K562 (cell line): ENCODE results near the gene SLC39A5. TPM values are rescaled to one million over a fixed set of nuclear protein-coding genes. Genes with fewer than 3 reads are reported as not detected.

Source experiments
- ATAC-seq: fragments of 200-7000 bp; cut with Tn5 transposase; 3 replicates; pipeline ENCODE4 v1.9.1; 2020; ENCODE audit warnings: moderate library complexity
- BruUV-seq: library from RNA; stranded (reverse); fragments of 400-500 nt; replicated peaks from 2 replicates; lab custom pipeline; 2021; lab: Mats Ljungman, UMichigan
- CTCF ChIA-PET: fragments of 300-600 bp; formaldehyde crosslinking; extraction: SDS; loops from one replicate; lab custom pipeline; 2021; ENCODE audit warnings: low intra/inter-chr PET ratio; lab: Yijun Ruan, JAX
- POLR2A ChIA-PET: fragments of 300-600, 350-650 bp; sonication (Branson Sonifier 250); formaldehyde crosslinking; extraction: SDS; loops from one replicate; lab custom pipeline; 2021; ENCODE audit warnings: antibody characterized with exemption, inconsistent platforms; lab: Yijun Ruan, JAX
- DNase-seq, 4 experiments: peaks; one replicate each; pipeline versions ENCODE4 v3.0.0 to v3.0.0-alpha.2; 2011 to 2018; ENCODE audit warnings: low spot score in 3 of 4, mixed read lengths in 3 of 4; ENCODE audit errors: extremely low read depth in 1 of 4
- FAIRE-seq: peaks from 2 replicates; lab custom pipeline; 2011; peaks lifted over from hg19 to GRCh38; lab: Jason Lieb, UNC
- H2AFZ ChIP-seq: 2 replicates; pipeline ENCODE4 v1.6.0; 2011; ENCODE audit warnings: low read depth, low read length, control low read depth, inconsistent platforms
- H3K27ac ChIP-seq: fragments of 200-600 bp; 3 replicates; pipeline ENCODE4 v1.8.0; 2011; ENCODE audit warnings: low read depth, mild to moderate bottlenecking, control low read depth, inconsistent platforms, low read length, moderate library complexity, mixed read lengths; ENCODE audit errors: extremely low read depth
- H3K27me3 ChIP-seq, 2 experiments: fragments of 300-600 bp in 1 of 2; 2 replicates in 1 of 2; 3 replicates in 1 of 2; pipeline versions ENCODE4 v1.6.0 to v1.8.0; 2011; ENCODE audit warnings: inconsistent platforms in 2 of 2, low read length in 2 of 2, mild to moderate bottlenecking in 1 of 2, mixed read lengths in 1 of 2, moderate library complexity in 1 of 2; ENCODE audit not compliant: control insufficient read depth in 2 of 2, insufficient read depth in 2 of 2
- H3K36me3 ChIP-seq: fragments of 300-600 bp; 3 replicates; pipeline ENCODE4 v1.8.0; 2011; ENCODE audit warnings: mild to moderate bottlenecking, low read length, inconsistent platforms; ENCODE audit not compliant: control insufficient read depth, insufficient read depth
- H3K4me1 ChIP-seq, 2 experiments: fragments of 200-600 bp in 1 of 2; replicated peaks in 1 of 2; 2 replicates in 1 of 2; 3 replicates in 1 of 2; pipeline versions ENCODE4 v1.5.1 to v1.8.0; 2011; ENCODE audit warnings: inconsistent platforms in 2 of 2, low read length in 2 of 2, mild to moderate bottlenecking in 1 of 2, mixed read lengths in 1 of 2, moderate library complexity in 1 of 2; ENCODE audit not compliant: control insufficient read depth in 2 of 2, insufficient read depth in 2 of 2
- H3K4me2 ChIP-seq: 2 replicates; pipeline ENCODE4 v1.6.1; 2011; ENCODE audit warnings: low read length, control low read depth, inconsistent platforms, mixed read lengths; ENCODE audit not compliant: insufficient read depth
- H3K4me3 ChIP-seq: fragments of 200-600 bp; sonication (generic), shearing (Covaris generic); 2 replicates; pipeline ENCODE4 v1.5.1; 2016; ENCODE audit warnings: control low read depth, inconsistent platforms
- H3K79me2 ChIP-seq: fragments of 200-600 bp; 3 replicates; pipeline ENCODE4 v1.8.0; 2011; ENCODE audit warnings: low read length, inconsistent platforms; ENCODE audit not compliant: control insufficient read depth, insufficient read depth
- H3K9ac ChIP-seq, 2 experiments: 2 replicates each; pipeline versions ENCODE4 v1.6.0 to v1.6.1; 2011; ENCODE audit warnings: low read depth in 2 of 2, low read length in 2 of 2, control low read depth in 1 of 2, inconsistent platforms in 1 of 2, mild to moderate bottlenecking in 1 of 2, mixed read lengths in 1 of 2; ENCODE audit not compliant: insufficient read depth in 1 of 2
- H3K9me1 ChIP-seq: one replicate; pipeline ENCODE4 v1.6.0; 2011; ENCODE audit warnings: inconsistent platforms, mild to moderate bottlenecking, low read length, moderate library complexity; ENCODE audit not compliant: control insufficient read depth, insufficient read depth
- H3K9me3 ChIP-seq: replicated peaks from 2 replicates; pipeline ENCODE4 v1.5.1; 2011; ENCODE audit warnings: low read depth, low read length, inconsistent platforms; ENCODE audit not compliant: control insufficient read depth, insufficient read depth
- H4K20me1 ChIP-seq: replicated peaks from 2 replicates; pipeline ENCODE4 v1.6.1; 2011; ENCODE audit warnings: low read length, inconsistent platforms, mixed read lengths; ENCODE audit not compliant: control insufficient read depth, insufficient read depth
- BMI1 ChIP-seq: fragments of 150-350 bp; IDR thresholded peaks from 2 replicates; pipeline ENCODE4 v1.6.1; 2014; ENCODE audit warnings: low read length
- BRCA1 ChIP-seq, 2 experiments: fragments of 450-650 bp in 1 of 2; sonication (generic) in 1 of 2; formaldehyde crosslinking in 1 of 2; IDR thresholded peaks; 2 replicates each; pipeline versions ENCODE4 v1.5.0 to v1.6.1; 2017 to 2020; ENCODE audit warnings: mild to moderate bottlenecking in 1 of 2, missing genetic modification reagents in 1 of 2
- CBFB ChIP-seq: sonication (generic); formaldehyde crosslinking; IDR thresholded peaks from 2 replicates; pipeline ENCODE4 v1.4.0; 2020; ENCODE audit warnings: mild to moderate bottlenecking, missing genetic modification reagents
- CEBPB ChIP-seq: fragments of 450-650 bp; IDR thresholded peaks from 2 replicates; pipeline ENCODE4 v1.6.1; 2016; ENCODE audit warnings: missing genetic modification characterization, missing compliant biosample characterization
- ELK1 ChIP-seq: sonication (generic); formaldehyde crosslinking; IDR thresholded peaks from 2 replicates; pipeline ENCODE4 v1.8.1; 2022; ENCODE audit warnings: missing genetic modification reagents
- EP300 ChIP-seq: IDR thresholded peaks from 2 replicates; pipeline ENCODE4 v1.6.1; 2012; ENCODE audit warnings: low read length, improper control_type of control experiment
- PHTF2 ChIP-seq: fragments of 250-450 bp; sonication (Bioruptor Pico); IDR thresholded peaks from 2 replicates; pipeline ENCODE4 v1.5.0; 2021; ENCODE audit warnings: mild to moderate bottlenecking
- RHOXF2B ChIP-seq: fragments of 250-450 bp; sonication (Bioruptor Pico); conservative IDR thresholded peaks from 2 replicates; pipeline ENCODE4 v1.5.1; 2021
- SIN3A ChIP-seq, 2 experiments: fragments of 150-350 bp in 1 of 2; IDR thresholded peaks; 2 replicates each; pipeline ENCODE4 v1.6.1; 2011 to 2016; ENCODE audit warnings: borderline replicate concordance in 2 of 2, low read depth in 2 of 2, low read length in 2 of 2, mild to moderate bottlenecking in 2 of 2, moderate library complexity in 2 of 2; ENCODE audit not compliant: control insufficient read depth in 1 of 2
- SRSF9 ChIP-seq: fragments of 200-400 bp; formaldehyde crosslinking; IDR thresholded peaks from 2 replicates; pipeline ENCODE4 v1.6.1; 2017; ENCODE audit warnings: low read depth, low read length, borderline replicate concordance
- TBP ChIP-seq: optimal IDR thresholded peaks from 2 replicates; pipeline ENCODE3; 2011; ENCODE audit warnings: low read depth, low read length, improper control_type of control experiment
- TRIM24 ChIP-seq, 2 experiments: fragments of 450-650 bp; IDR thresholded peaks; 2 replicates each; pipeline ENCODE4 v1.6.1; 2016
- TSC22D4 ChIP-seq: fragments of 450-650 bp; IDR thresholded peaks from 2 replicates; pipeline ENCODE4 v1.6.1; 2016; ENCODE audit warnings: missing genetic modification characterization, missing biosample characterization, control low read depth
- ZFP36 ChIP-seq: fragments of 150-350 bp; IDR thresholded peaks from 2 replicates; pipeline ENCODE4 v1.6.1; 2018; ENCODE audit warnings: low read length, low read depth; ENCODE audit not compliant: partially characterized antibody
- ZNF12 ChIP-seq: sonication (generic); formaldehyde crosslinking; IDR thresholded peaks from 2 replicates; pipeline ENCODE4 v1.4.0; 2020; ENCODE audit warnings: mild to moderate bottlenecking, missing genetic modification reagents
- ZNF57 ChIP-seq: fragments of 450-650 bp; formaldehyde crosslinking; IDR thresholded peaks from 2 replicates; pipeline ENCODE4 v1.4.0; 2020; ENCODE audit warnings: mild to moderate bottlenecking, moderate library complexity
- ZNF778 ChIP-seq: fragments of 450-650 bp; formaldehyde crosslinking; IDR thresholded peaks from 2 replicates; pipeline ENCODE4 v1.4.0; 2020; ENCODE audit warnings: mild to moderate bottlenecking, moderate library complexity
- WGBS: fragments of 100-300 bp; shearing (Covaris generic); methylation state at CpG from one replicate; pipeline ENCODE4 v1.1.6; 2016; ENCODE audit warnings: low coverage, mixed read lengths; ENCODE audit not compliant: insufficient coverage; ENCODE audit errors: missing lambda C conversion rate; 5-methylcytosine and 5-hydroxymethylcytosine counted together
- in situ Hi-C: fragments of 300-500 bp; cut with MboI; formaldehyde crosslinking; loops from 4 replicates; pipeline ENCODE4 v1.15.0; 2018; ENCODE audit warnings: inconsistent platforms, mixed read lengths
- intact Hi-C: fragments of 100-400 bp; cut with micrococcal nuclease; formaldehyde crosslinking; loops from 2 replicates; pipeline ENCODE4 v1.14.2; 2022
- polyA plus RNA-seq, 8 experiments: library from polyadenylated mRNA; depleted of rRNA in 4 of 8; stranded (reverse) in 5 of 8; unstranded in 3 of 8; fragments of >200 nt; fragmentation: Nextera tagmentation in 2 of 8; fragmentation: Illumina TruSeq in 1 of 8; extraction: Ambion mirVana in 2 of 8; extraction: Trizol in 1 of 8; gene quantifications; 2 replicates each; pipeline versions ENCODE4 v1.2.1 to v1.2.3, GENCODE V29; 2011 to 2014; ENCODE audit warnings: inconsistent platforms in 1 of 8, missing spikeins in 1 of 8
- total RNA-seq, 7 experiments: library from RNA; depleted of rRNA in 6 of 7; stranded (reverse); fragments of >200 nt in 6 of 7; fragmentation: Illumina TruSeq in 2 of 7; extraction: Trizol in 2 of 7; gene quantifications; 2 replicates each; pipeline versions ENCODE4 v1.2.1 to v1.2.3, GENCODE V29; 2011 to 2021; ENCODE audit warnings: low replicate concordance in 1 of 7
- TF ChIP-seq, protein P1 (sequence below): fragments of 450-650 bp; IDR thresholded peaks from one replicate; pipeline ENCODE4 v1.6.1; 2018; ENCODE audit warnings: mild to moderate bottlenecking, moderate library complexity; ENCODE audit not compliant: partially characterized antibody

SLC39A5 gene
- total and polyA plus RNA-seq, 9 of the 15 experiments (the other 6 are each of a cell fraction or from before 2014, with no cell fraction given) = 0.08 to 0.10 TPM; not detected in 7

DNA sequence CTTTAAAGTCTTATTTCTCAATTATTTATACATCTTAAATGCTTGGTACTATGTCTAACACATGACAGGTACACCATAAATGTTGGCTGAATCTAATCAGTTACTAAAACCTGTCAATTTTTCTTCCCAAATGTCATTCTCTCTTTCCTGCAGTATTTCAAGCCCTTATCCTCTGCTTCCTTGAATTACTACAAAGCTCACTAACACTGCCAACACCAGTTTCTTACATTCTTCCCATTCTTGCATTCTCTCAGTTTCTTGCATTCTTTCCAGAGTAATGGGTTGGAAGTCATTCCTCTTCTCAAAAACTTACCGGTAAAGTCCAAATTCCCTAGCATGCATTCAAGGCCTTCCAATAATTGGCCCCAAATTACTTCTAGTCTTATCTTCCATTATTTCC lies 31.0 kb upstream of the SLC39A5 start:
- BruUV-seq = no TSS peak
- no peak for DNase-seq
- H3K4me2 ChIP-seq = no peak overlapping the region

More for the DNA sequence above, 31.0 kb upstream of the SLC39A5 start:
- FAIRE-seq (no peak), ATAC-seq (no peak)
- Histone ChIP-seq H4K20me1 (no peaks in the 10 kb centered on the region), H2AFZ (no peak overlapping the region), H3K9me1 (no peaks in the 10 kb centered on the region), H3K36me3 (no peaks in the 10 kb centered on the region), H3K9me3 (no peaks in the 10 kb centered on the region), H3K9ac (no peak overlapping the region), H3K4me3 (no peak overlapping the region), H3K27ac (no peak overlapping the region), H3K27me3 (no peaks in the 10 kb centered on the region), H3K79me2 (no peaks in the 10 kb centered on the region), H3K4me1 (peaks cover 0 to 10% of the 10 kb centered on the region in 2 experiments; a peak in 3 of 5 replicates)
- in situ Hi-C loops = no loop called here
- POLR2A ChIA-PET = interaction anchor here (0.5 to 1.5 kb wide), 5 partner anchors 9 to 81 kb away, joined by 3 to 4 read pairs (median 3); partner anchors contain the start of genes RNF41, SMARCC2 and ZC3H10
- WGBS = 64% methylated on average over 1 of the region's 1 CpG
- CTCF ChIA-PET = no interaction called here
- intact Hi-C loops = no loop called here
- no peak for TF ChIP-seq BRCA1 (IDR thresholded peaks at IDR 0.05)
- TF ChIP-seq BRCA1 (CRISPR knock-in tag; IDR thresholded peaks at IDR 0.05) = no peak
- no peak for TF ChIP-seq EP300
- no peak for TF ChIP-seq CEBPB (tag)
- no peak for TF ChIP-seq ZFP36
- TF ChIP-seq TRIM24 (IDR thresholded peaks at IDR 0.05) = no peak
- TF ChIP-seq, protein P1, sequence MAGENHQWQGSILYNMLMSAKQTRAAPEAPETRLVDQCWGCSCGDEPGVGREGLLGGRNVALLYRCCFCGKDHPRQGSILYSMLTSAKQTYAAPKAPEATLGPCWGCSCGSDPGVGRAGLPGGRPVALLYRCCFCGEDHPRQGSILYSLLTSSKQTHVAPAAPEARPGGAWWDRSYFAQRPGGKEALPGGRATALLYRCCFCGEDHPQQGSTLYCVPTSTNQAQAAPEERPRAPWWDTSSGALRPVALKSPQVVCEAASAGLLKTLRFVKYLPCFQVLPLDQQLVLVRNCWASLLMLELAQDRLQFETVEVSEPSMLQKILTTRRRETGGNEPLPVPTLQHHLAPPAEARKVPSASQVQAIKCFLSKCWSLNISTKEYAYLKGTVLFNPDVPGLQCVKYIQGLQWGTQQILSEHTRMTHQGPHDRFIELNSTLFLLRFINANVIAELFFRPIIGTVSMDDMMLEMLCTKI = no peak
- TF ChIP-seq PHTF2 (CRISPR knock-in tag) = no peak
- no peak for TF ChIP-seq RHOXF2B (CRISPR knock-in tag)
- no peak for TF ChIP-seq TBP
- no peak for TF ChIP-seq TSC22D4
- TF ChIP-seq BMI1 = no peak
- TF ChIP-seq CBFB (CRISPR knock-in tag) = no peak
- TF ChIP-seq SRSF9 = no peak
- no peak for TF ChIP-seq ZNF12 (CRISPR knock-in tag)
- TF ChIP-seq ZNF778 (CRISPR knock-in tag) = no peak
- TF ChIP-seq ELK1 = no peak
- TF ChIP-seq ZNF57 (CRISPR knock-in tag) = no peak
- TF ChIP-seq SIN3A (IDR thresholded peaks at IDR 0.05; ENCODE audit: borderline replicate concordance in 2 of 2, control insufficient read depth in 1 of 2, low read depth in 2 of 2, low read length in 2 of 2) = no peak
